HG02642 (cell line): ENCODE data around the gene POLQ.
"Not testable (repeated sequence)": the region's sequence is repeated elsewhere in the genome, so short reads cannot be mapped to it uniquely, and the experiment has no call there.

Source experiments
- ATAC-seq: cut with Tn5 transposase; IDR thresholded peaks from one replicate; pipeline ENCODE4 v1.9.1; 2021; ENCODE audit warnings: mild to moderate bottlenecking; ENCODE audit not compliant: unreplicated experiment, poor library complexity

POLQ gene

GRCh38 chr3:121545574-121546455, at the start of gene POLQ:
POLQ (minus strand) TSS chr3:121545988; CDS start chr3:121545877, 111 bp downstream.
- ATAC-seq = peak; percentile 82

DNA sequence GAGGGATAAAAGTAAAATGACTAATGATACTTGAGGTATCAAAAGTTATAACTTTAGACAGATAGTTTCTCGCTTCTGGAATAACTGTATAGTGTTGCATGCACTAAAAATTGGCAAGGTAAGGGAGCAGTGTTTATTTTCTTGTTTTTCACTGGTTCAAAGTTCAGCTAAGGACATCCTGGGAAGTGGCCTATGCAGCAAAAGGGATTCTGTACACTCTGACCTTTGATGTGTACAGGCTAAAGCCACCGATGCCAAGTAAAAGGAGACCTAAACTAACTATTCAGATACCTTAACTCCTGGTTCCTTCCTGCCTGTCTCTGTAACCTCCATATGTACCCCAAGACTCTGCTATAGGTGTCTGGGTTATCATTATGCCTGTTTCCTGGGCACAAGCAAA, 49.1 kb upstream of the POLQ start:
- ATAC-seq = no peak

DNA sequence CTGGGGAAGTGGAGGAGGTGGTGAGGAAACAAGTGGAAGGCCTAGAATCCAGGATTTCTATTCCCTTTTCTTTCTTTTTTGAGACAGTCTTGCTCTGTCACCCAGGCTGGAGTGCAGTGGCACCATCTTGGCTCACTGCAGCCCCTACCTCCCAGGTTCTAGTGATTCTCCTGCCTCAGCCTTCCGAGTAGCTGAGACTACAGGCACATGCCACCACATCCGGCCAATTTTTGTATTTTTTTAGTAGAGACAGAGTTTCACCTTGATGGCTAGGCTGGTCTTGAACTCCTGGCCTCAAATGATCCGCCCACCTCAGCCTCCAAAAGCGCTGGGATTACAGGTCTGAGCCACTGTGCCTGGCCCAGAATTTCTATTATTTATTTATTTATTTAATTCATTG, 48.0 kb upstream of the POLQ start:
- not testable (repeated sequence) for ATAC-seq

- ATAC-seq = peak; percentile 78
Observed at GRCh38 chr3:121592856-121593702, 47.3 kb upstream of the POLQ start, which contains the start of gene FBXO40. FBXO40 (plus strand) TSS chr3:121593379; CDS start chr3:121620576, 27,197 bp downstream.

- no peak for ATAC-seq
Observed at GRCh38 chr3:121584418-121584817, 38.6 kb upstream of the POLQ start.

DNA sequence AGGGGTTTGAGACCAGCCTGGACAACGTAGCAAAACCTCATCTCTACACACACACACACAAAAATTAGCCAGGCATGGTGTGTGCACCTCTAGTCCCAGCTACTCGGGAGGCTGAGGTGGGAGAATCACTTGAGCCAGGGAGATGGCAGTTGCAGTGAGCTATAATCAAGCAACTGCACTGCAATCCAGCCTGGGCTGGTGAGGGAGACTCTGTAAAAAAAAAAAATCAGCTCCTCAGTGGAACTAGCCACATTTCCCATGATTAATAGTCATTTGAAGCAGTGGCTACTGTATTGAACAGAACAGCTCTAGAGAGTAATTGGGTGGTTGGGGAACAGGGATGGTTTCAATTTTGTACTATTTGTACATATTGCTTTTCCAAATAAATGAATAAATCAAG, 35.9 kb upstream of the POLQ start:
- ATAC-seq = no peak

DNA sequence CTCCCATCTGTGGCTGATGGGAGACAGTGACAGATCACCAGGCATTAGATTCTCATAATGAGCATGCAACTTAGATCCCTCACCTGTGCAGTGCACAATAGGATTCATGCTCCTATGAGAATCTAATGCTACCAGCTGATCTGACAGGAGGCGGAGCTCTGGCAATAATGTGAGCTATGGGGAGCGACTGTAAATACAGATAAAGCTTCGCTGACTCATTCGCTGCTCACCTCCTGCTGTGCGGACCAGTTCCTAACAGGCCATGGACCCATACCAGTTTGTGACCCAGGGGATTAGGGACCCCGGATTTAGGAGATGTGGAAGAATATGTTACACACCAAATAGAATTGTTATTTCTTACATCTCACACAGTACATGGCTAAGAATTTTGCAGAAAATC, 28.7 kb upstream of the POLQ start:
- ATAC-seq = no peak

DNA sequence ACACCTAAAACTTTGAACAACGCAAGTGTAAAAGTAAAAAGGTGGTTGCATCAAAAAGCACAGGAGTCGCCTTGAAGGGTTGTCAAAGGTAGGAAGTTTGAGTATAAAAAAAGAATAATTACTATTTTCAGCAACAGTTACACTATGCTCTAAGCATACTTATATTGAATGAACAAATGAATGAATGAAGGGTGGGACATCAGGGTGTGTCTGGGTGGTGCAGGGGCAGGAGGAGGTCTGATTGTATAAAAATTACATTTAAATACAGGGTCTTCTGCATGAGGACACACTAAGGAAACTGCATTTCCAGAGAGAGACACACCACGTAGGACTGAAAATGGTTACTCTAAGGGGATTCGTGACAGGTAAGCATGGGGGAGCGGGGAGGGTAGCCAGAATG, 21.9 kb upstream of the POLQ start, which contains the start of gene ARGFX:
ARGFX (plus strand) TSS at position 301 of the 400 bp plus-strand sequence. CDS start 2,765 bp downstream, outside the sequence.
- ATAC-seq = no peak

GRCh38 chr3:121566773-121567172, 21.0 kb upstream of the POLQ start:
- no peak for ATAC-seq

GRCh38 chr3:121562148-121562547, 16.4 kb upstream of the POLQ start:
- ATAC-seq = no peak

- ATAC-seq = no peak
Observed at GRCh38 chr3:121557426-121557934, 11.7 kb upstream of the POLQ start.

GRCh38 chr3:121552797-121553196, 7.0 kb upstream of the POLQ start:
- no peak for ATAC-seq

GRCh38 chr3:121552379-121552778, 6.6 kb upstream of the POLQ start:
- ATAC-seq = no peak

GRCh38 chr3:121545049-121545573, 677 bp downstream of the POLQ start:
- no peak for ATAC-seq

DNA sequence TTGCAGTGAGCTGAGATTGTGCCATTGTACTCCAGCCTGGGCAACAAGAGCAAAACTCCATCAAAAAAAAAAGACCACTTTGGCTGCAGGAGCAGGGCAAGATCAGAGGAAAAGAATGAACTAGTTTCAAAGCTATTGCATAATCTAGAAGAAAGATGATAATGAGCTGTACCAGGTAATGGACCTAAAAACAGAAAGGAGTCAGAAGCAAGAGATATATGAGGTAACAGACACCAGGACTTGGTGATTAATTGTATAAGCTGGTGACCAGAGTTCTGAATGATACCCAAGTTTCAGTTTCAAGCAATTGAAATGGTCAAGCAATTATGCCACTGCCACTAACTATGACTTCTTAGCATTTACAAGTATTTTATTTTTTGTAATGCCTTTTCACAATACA, 2.9 kb downstream of the POLQ start:
- no peak for ATAC-seq

GRCh38 chr3:121531269-121531668, 14.5 kb downstream of the POLQ start:
- ATAC-seq = no peak

- no peak for ATAC-seq
Observed at GRCh38 chr3:121529308-121529707, 16.5 kb downstream of the POLQ start.

GRCh38 chr3:121520510-121520909, 25.3 kb downstream of the POLQ start:
- ATAC-seq = no peak

DNA sequence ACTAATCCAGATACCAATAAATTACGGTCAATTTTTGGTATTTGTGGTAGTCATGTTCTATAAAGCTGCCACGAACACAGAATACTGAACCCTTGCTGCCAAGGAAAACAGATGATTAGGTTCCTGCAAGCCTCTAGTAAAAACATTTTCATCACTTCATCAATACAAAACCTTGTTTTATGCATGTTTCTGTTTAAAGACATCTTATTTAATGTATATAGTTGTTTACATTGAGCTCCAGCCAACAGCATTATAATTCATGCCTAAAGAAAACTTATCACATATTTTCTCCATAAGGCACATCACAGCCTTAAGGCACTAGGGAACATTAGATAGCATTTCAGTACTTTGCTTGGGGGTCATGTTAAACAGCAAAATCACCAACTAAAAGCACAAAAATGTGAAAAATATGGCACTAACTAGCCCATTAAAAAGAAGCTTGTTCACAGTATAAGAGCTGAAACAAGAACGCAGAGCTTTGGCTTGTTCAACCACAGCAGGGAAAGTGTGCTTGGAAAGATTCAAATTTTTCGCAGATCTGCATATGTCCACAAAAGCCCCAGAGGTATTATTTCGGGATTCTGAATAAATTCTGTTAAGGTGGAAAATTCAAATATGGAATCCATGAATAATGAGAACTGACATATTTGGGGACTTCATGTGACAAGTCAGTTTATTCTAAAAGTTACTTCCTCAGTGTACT, 27.7 kb downstream of the POLQ start:
- ATAC-seq = no peak

DNA sequence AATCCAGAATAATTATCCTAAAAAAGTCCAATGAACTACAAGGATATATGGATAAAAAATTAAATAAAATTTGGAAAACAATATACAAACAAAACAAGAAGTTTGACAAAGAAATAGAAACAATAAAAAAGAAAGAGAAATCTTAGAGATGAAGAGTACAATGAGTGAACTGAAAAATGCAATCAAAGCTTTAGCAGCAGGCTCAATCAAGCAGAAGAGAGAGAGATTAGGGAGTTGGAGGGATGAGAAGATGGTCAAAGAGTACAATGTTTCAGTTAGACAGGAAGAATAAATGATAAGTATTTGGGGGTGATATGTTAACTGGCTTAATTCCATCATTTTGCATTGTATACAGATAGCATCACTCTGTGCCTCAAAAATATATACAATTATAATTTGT, 29.9 kb downstream of the POLQ start:
- ATAC-seq = no peak
